Globus pallidus (tissue), 1 donor: Measurements from ENCODE around the gene BMP15.
A peak's percentile ranks its signal among the peaks of the same experiment; 100 is the strongest.

Experiments
- DNase-seq: peaks from one replicate; pipeline ENCODE4 v3.0.0-alpha.2; 2015; ENCODE audit warnings: low spot score

BMP15 gene

DNA sequence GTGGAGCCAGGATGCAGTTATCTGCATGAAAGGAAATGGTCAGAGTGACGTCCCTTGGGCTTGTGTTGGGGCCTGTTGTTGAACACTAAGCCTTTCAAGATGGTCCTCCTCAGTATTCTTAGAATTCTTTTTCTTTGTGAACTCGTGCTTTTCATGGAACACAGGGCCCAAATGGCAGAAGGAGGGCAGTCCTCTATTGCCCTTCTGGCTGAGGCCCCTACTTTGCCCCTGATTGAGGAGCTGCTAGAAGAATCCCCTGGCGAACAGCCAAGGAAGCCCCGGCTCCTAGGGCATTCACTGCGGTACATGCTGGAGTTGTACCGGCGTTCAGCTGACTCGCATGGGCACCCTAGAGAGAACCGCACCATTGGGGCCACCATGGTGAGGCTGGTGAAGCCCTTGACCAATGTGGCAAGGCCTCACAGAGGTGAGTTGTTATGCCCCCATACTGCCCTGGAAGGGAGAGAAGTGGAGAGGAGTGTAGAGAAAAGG, at the start of gene BMP15:
Gene BMP15, plus strand, starts transcription at position 51 of the 492 bp plus-strand sequence. Its CDS starts 49 bp downstream, at position 100.
- DNase-seq, result no peak

DNA sequence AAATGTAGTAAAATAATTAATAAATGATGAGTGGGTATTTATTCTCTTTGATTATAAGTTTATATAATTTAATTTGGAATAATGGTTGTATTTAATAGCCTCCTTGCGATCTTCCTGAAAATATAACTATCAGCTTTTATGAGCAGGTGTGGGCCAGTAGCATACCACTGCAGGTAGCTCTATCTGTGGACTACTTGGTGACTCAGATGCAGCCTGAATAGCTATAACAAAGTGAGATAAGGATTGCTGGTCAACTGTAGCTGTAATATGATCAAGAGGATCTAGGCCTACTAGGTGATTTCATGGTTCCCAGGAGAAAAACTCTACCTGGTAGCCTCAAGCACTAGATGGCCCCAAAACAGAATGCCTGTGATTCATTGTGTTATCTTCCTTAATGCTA, 47.1 kb upstream of the BMP15 start:
- DNase-seq, result no peak

DNA sequence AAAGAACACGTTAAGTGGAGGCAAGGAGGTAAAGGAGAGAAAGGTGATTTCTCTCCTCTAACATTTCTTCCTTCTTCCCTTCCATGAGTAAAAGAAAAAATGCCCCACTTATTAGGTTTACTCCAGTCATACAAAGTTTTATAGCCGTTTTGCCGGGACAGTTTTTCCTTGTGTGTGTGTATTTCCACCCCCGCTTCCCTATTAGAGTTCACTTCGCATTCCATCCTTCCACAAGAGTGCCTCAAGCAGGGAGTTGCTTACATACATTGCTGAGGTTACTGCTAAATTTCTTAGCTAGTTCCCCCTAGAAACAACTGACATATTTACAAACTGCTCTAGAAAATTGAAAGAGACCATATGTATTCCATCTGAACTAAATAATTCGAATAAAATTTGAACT, 45.2 kb upstream of the BMP15 start:
- no peak for DNase-seq

DNA sequence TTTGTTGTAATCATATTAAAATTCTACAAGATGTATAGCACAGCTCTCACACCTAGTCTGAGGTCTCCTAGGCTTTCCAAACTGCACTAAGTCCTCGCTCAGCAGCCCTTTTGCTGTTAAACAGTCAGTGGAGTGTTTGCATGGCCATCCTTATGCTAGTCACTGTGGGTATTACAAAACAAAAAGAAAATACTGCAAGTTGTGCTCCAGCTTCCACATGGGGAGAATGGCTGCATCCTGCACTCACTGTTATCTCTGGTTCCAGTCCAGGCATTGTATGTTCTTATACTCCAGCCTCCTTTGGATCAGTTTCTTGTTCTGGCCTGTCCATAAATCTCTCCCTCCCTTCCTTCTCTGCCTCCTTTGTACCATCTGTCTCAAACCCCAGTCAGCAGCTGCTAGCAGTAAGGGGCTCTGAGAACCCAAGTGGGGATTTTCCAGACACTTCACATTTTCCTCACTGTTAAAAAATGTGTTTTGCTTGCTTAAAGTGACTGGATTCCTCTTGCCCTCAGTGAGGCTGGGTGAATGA, 38.5 kb upstream of the BMP15 start:
- DNase-seq, result no peak

DNA sequence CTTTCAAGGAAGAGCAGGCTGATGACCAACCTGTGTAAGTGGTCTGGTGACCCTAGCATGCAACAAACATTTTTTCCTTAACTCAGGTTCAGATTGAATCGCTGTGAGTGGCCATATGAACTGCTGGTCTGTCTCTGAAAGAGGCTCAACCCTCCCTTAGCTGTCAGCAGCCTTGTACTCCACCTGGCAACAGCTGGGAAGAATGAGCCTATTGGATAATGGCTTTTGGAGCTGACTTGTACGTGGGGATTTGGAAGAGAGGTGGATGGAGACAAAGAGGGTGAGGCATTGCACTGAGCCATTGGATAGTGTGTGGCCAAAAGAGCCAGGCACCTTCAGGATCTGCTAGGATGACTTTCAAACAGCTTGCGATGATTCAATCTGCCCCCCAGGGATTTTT, 35.7 kb upstream of the BMP15 start:
- DNase-seq, result no peak

GRCh38 chrX:50876551-50876950, 34.0 kb upstream of the BMP15 start:
- DNase-seq, result no peak

DNA sequence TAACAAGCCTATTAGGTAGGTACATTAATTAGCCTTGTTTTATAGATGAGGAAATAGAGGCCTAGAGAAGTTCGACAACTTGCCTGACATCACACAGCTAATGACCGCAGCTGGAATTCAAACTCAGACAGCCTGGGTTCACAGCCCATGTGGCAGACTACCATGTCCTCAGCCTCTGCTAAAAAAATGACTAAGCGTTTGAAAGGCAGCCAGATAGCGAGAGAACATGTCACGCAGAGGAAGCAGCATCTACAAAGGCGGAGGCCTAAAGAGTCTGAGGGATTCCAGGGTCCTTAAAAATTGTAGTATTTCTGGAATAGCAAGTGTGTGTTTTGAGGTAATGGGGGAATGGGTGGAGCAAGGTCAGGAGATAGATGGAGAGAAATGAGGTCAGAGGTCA, 33.2 kb upstream of the BMP15 start:
- peak; percentile 37 for DNase-seq

- DNase-seq, result no peak
Measured at GRCh38 chrX:50881028-50881427, 29.5 kb upstream of the BMP15 start.

GRCh38 chrX:50888884-50889283, 21.7 kb upstream of the BMP15 start:
- no peak for DNase-seq

GRCh38 chrX:50889582-50889981, 21.0 kb upstream of the BMP15 start:
- no peak for DNase-seq

GRCh38 chrX:50893047-50893446, 17.5 kb upstream of the BMP15 start:
- no peak for DNase-seq

GRCh38 chrX:50893466-50893865, 17.1 kb upstream of the BMP15 start:
- DNase-seq, result no peak

DNA sequence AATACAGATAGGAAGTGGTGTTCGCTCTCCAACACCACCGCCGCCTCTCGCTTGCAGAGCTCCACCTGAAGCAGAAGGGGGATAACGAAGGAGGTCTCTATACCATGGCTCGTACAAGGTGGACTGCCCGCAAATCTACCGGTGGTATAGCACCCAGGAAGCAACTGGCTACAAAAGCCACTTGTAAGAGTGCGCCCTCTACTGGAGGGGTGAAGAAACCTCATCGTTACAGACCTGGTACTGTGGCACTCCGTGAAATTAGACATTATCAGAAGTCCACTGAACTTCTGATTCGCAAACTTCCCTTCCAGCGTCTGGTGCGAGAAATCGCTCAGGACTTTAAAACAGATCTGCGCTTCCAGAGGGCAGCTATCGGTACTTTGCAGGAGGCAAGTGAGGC, 5.2 kb upstream of the BMP15 start:
- DNase-seq, result no peak

GRCh38 chrX:50913520-50913919, 3.0 kb downstream of the BMP15 start:
- DNase-seq, result no peak

GRCh38 chrX:50920132-50920531, 9.6 kb downstream of the BMP15 start:
- peak; percentile 20 for DNase-seq

GRCh38 chrX:50927127-50927526, 16.6 kb downstream of the BMP15 start:
- no peak for DNase-seq

GRCh38 chrX:50941638-50942037, 31.1 kb downstream of the BMP15 start:
- DNase-seq, result peak; percentile 0

- no peak for DNase-seq
Measured at GRCh38 chrX:50942471-50942870, 31.9 kb downstream of the BMP15 start.

- no peak for DNase-seq
Measured at GRCh38 chrX:50952406-50952805, 41.9 kb downstream of the BMP15 start.

DNA sequence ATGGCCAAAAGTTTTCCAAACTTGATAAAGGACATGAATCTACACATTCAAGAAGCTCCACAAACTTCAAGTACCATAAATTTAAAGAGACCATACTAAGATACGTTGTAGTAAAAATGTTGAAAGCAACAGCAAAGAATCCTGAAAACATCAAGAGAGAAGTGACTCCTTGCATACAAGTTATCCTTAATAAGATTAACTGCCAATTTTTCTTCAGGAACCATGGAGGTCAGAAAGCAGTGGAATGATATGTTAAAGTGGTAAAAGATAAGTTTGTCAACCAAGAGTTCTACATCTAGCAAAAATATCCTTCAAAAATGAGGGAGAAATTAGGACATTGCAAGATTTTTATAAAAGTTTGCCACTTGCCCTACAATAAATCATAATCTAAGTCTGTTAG, 43.3 kb downstream of the BMP15 start:
- no peak for DNase-seq

DNA sequence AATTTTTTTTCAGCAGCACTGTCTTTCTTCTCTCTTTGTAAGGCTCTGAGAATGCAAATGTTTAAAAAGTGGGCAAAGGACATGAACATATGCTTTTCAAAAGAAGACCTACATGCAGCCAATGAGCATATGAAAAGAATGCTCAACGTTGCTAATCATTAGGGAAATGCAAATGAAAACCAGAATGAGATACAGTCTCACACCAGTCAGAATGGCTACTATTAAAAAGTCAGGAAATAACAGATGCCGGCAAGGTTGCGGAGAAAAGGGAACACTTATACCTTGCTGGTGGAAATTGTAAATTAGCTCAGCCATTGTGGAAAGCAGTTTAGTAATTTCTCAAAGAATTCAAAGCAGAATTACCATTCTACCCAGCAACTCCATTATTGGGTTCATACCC, 51.6 kb downstream of the BMP15 start:
- DNase-seq, result no peak

DNA sequence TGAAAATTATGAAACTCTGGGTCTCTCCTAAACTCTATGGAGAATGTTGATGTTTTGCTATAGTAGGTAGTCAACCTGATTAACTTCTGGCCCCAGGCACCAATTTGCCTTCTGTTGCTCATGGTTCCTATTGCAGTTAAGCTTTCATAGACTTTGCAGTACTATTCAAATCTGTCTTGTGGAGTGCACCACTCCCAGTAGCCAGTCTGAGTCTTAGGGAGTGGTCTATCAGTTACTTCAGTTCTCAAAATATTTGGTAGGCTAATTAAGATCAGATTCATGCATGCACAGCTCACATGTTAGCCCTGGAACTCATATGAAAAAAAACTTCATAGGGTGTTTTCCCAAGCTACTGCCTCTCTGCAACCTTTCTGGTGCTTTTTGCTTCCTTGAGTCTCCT, 53.3 kb downstream of the BMP15 start:
- DNase-seq, result no peak
